HG03045 (cell line): ENCODE measurements around the gene FAM131B.
"Not testable (repeated sequence)": the region's sequence is repeated elsewhere in the genome, so short reads cannot be mapped to it uniquely, and the experiment has no call there.

Experiments used
- ATAC-seq: cut with Tn5 transposase; IDR thresholded peaks from one replicate; pipeline ENCODE4 v1.9.1; 2021; ENCODE audit warnings: mild to moderate bottlenecking, moderate library complexity; ENCODE audit not compliant: unreplicated experiment

FAM131B gene

DNA sequence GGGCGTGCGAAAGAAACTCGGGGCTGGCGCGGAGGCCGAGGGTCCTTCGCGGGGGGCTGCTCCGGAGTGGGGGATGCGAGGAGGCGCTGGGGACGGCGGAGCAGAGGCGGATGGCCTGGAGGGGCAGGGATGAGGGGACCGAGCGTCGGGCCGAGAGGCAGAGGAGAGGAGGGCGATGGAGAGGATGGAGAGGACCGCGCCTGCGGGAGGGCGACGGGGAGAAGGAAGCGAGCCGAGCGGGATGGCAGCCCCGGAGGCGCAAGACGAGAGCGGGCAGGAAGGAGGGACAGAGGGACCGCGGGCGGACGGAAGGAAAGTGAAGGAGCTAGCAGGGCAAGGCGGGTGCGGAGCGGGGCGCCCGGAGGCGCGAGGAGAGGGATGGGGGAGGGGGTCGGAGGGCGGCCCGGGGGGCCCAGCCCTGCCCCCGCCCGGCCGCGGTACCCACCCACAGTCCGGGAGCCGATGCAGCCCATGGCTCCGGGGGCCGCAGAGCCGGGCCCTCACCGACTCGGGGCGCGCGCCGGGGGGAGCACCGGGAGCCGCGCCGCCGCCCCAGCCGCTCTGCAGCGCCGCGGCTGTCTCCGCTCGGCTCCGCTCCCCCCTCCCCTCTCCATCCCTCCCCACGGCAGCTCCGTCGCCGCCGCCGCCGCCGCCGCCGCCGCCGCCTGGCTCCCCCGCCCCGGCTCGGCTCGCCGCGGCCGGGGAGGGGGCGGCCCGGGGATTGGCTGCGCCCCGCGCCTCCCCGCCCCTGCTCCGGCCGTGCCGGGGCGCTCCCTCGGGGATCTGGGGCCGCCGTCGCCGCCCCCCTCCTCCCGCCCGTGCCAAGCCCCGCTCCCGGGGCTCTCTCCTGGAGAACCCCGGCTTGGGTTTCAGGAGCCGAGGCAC is at the start of gene FAM131B:
Gene FAM131B (minus strand): TSS at position 583 of the 885 bp plus-strand sequence. CDS start 110 bp downstream, at position 473.
- no peak for ATAC-seq

DNA sequence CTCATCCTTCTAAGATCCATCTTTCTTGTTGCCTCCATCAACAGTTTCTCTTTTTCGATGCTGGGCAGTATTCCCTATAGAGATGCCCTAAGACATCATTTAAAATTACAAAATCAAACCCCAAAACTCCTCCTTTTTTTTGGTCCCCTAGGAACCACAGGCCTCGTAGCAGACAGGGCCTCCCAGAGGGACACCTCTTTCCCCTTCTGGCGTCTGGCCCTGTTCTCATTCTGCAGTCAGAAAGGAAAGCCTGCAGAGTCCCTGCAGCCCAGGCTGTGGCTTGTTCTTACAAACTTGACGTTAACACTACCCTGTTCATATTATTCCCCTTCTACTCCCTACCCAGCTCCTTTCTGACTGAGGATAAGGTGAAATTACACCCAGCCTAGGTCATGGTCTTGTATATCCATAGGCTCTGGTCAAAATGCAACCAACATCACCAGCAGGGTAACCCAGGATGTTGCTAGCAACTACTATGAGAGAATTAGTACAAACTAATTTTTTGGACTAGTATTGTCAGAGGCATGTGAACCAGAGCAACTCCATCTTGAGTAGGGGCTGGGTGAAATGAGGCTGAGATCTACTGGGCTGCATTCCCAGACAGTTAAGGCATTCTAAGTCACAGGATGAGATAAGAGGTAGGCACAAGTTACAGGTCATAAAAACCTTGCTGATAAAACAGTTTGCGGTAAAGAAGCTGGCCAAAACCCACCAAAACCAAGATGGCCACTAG is 49.6 kb upstream of the FAM131B start:
- ATAC-seq = no peak

DNA sequence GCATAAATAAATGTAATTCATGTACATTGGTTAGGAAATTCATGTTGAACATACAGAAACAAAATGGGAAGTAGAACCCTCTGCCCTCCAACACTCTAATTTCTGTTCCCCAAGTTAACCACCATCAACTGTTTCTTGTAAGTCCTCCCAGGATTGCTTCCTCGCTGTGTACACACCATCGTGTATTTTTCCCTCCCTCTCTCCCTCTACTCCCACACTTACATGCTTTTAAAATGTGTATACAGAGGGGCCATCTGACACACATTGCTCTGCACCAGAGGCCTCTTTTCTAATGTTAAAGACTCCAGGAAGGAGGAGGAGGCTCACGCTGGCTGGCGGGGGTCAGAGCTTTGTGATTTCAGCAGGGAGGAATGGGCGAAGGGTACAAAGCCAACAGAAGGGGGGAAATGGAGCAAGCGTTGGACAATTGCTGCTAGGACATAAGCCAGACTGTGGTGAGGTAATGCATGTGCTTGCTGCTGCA is 48.0 kb upstream of the FAM131B start:
- no peak for ATAC-seq

DNA sequence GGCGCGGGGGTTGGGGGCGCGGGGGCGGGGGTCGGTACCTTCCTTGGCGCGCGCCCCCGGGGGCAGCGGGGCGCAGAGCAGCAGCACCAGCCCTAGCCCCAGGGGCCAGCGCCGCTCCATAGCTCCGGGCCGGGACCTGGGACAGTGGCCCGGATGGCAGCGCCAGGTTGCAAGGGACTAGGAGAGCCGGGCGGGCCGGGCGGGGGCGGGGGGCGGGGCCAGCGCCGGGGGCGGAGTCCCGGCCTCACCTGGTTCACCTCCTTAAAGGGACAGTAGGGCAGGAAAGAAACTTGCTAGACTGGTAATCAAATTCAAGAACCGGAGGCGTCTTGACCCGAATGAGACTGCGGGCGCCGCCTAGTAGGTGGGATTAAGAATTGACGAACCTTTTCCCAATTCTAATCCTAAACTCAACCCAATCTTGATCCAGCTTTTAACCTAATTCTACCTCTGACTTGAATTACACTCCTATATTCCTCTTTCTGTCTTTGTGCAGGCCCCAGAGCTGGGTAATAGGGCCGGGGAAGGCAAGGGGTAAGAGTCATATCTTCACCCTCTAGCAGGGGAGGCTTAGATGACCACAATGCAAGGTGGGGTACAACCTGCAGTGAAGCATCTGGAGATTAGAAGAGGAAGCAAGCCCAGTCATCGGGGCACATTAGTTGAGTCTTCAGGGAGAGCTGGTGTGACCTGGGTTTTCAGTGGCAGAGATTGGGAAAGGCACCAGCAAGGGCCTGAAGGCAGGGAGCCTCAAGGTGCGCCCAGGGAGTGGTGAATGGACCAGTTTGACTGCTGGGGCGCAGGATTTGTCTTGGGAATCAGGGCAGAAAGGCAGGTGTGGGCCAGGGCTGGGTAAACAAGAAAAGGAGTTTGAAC is 46.4 kb upstream of the FAM131B start, which contains the start of gene EPHA1:
Gene EPHA1 (minus strand): TSS at position 171 of the 876 bp plus-strand sequence. CDS start 51 bp downstream, at position 120.
- no peak for ATAC-seq

DNA sequence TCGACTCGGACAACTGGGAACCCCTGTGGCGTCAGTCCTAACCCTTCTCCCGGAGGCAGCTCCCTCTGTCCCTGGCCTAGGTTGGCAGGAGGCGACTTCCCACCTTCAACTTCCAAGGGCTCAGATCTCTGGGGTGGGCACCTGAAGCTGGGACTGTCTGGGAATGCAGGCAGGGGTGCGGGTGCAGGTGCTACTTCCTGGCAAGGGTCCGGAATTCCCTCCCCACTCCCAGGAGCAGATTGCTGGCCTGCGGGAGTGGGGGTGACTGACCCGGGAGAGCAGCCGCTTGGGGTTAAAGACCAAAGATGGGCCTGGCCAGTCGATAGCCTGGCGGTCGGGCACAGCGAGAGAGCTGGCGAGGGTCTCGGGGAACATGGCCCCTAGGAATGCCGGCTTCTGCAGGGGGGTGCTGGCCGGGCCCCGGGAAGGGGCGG is 45.8 kb upstream of the FAM131B start:
- no peak for ATAC-seq

- ATAC-seq = no peak
These were observed 45.1 kb upstream of the FAM131B start for GRCh38 chr7:143407287-143408251.

DNA sequence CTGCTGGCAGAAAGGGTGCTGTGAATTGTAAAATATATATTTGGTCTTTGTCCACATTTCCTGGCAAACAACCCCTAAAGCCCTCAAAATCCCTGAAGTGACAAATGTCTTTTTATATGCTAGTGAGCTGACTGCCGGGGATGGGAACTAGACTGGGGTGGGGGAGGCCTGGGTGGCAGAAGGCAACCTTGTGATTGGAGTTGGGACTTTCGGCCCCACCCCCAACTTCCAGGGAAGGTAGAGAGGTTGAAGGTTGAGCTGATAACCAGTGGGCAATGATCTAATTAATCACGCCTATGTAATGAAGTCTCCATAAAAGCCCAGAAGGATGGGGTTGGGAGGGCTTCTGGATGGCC is 43.5 kb upstream of the FAM131B start:
- ATAC-seq = no peak

DNA sequence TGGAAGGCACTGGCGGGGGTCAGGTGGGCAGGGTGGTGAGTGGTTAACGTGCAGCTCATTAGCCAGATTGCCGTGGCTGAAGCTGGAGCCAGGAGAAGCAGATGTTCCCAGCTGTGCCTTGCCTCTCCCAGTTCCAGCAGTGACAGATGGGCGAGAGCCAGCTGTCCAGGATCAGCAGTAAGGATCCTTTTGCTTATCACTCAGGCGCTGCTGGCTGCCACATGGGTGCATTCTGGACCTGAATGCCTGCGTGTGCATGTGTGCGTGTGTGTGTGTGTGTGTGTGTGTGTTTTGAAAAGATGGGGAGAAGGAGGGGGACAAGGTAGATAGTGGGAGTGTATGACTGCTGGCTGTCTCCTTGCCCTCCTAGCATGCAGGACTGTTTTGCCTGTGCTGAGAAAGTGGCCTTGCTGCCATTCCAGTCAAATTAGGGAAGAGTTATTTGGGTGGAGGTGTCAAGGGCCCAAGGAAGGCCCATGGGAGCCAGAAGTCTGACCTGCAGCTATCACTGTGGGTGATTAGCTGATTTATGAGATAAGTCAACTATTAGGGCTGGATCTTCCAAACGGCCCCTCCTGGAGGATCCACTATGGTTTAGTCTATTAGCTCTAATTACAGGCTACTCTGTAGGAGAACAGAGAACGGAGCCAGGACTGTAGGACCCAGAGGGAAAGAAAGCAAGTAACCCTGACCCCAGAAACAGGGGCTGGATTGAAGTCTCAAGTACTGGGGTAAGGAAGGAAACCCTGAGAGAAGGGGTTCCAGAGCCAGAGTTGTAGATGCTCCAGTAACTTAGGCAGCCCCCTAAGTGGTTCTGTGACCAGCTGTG is 42.9 kb upstream of the FAM131B start:
- ATAC-seq = no peak

GRCh38 chr7:143402233-143402632 is 39.7 kb upstream of the FAM131B start:
- not testable (repeated sequence) for ATAC-seq

GRCh38 chr7:143401265-143401664 is 38.8 kb upstream of the FAM131B start:
- ATAC-seq = no peak

DNA sequence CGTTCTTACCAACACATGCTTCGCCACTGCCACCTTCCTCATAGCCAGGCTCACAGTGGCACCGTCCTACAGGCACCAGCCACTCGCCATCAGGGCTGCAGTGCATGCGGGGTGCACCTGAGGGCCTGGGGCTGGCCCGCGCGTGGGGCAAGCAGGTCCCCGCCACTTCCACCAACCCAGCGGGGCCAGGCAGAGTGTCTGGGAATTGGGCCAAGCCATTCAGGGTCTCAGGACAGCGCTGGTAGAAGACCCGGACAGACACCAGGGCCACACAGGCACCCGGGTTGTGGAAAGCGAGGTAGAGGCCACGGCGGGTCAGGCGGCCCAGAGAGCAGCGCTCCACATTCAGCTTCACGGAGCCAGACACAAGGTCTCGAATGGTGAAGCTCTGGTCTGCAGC is 37.1 kb upstream of the FAM131B start:
- no peak for ATAC-seq

DNA sequence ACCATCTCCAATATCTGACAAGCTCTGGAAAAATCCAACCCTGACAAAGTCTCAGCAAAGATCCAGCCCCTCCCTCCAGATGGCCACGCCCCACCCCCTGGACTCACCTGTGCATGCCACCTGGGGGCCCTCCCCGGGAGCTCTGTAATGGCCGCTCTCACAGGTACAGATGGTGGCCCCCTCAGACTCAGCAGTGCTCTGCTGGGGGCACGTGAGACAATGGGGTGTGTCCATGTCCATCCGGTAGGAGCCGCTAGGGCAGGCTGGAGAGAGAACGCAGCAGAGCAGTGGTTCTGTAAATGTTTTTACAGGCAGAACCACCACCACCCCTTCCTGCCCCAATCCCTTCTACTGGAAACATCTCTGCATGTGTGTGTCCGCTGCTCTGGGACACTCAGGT is 36.6 kb upstream of the FAM131B start:
- ATAC-seq = no peak

GRCh38 chr7:143398616-143399015 is 36.1 kb upstream of the FAM131B start:
- ATAC-seq = no peak

DNA sequence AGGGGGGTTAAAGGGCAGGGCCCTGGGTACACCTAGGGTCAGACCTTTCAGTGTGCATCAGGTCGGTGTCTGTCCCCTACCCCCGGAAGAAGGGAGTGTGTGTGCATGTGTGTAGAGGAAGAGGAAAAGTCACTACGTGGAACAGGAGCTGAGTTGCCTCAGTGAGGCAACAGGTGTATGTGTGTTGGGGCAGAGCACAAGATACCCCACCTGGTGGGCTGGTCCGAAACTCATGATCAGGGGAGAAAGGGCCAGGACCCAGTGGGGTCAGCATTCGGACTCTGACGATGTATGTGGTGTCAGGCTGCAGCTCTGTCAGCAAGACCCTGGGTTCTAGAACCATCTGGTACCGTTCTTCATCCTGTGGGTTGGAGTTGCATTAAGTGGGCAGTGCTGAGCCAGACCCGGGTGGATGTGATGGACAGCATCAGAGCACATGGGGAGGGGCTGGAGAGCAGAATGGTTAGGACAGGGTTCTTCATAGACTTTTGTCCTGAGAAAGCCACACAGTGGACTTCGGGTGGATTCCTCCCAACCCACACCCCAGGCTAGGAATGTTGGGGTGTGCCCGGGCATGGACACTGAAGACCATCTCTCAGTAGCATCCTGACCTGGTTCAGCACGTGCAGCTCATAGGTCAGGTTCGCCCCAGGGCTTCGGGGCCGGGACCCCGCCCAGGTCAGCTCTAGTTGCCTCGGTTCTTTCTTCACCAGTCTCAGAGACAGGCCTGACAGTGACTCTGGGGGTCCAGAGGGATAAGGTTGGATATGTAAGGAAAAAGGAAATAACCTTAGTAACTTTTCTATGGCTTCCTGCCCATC is 35.4 kb upstream of the FAM131B start:
- no peak for ATAC-seq

DNA sequence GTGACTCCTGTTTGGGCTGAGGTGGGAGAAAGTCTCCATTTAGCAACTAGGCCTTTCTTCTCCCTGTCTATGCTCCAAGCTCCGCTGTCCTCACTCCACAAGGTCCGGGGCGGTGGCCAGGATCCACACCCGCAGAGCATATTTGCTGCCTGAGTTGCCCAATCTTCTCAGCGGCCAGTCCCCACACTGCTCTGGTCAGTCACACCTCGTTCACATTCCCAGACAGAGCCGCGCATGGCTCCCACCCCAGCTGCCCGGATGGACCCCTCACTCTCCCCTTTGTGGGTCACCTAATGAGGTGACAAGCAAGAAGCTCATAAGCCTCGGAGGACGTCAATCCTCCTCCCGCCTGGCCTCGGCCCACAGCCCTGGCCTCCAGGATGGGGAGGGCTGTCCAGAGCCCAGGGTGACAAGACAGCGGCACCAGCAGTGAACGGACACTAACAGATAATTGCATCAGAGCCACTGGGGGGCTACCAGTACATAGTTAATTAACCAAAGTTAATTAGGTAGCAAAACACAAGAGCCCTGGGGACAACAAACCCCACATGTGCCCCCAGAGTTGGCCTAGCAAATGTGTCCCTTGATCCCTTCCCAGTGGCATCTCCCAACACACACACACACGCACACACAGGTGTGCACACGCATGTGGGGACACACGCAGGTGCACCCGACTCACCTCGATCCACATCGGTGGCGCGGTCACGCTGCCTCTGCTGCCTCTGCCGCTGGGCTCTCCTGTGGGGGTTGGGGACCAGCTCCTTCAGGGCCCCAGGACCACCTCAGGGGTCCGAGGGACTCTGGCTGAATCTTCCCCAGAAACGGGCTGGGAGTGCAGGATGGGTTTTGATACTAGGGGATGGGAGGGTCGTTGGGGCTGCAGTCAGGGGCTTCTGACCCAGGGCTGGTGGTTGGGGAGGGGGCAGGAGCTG is 34.4 kb upstream of the FAM131B start:
- ATAC-seq = no peak

GRCh38 chr7:143396182-143396581 is 33.7 kb upstream of the FAM131B start:
- ATAC-seq = no peak
